Stimulated activated CD4-positive, alpha-beta T cell treated with anti-CD3 and anti-CD28 coated beads, TNF-alpha, amount 100 ng/mL, for 1 hour (primary cell): ENCODE measurements around the gene RUFY4.

Experiments used
- DNase-seq, 3 donors: peaks; one replicate each; pipeline ENCODE4 v3.0.0-alpha.2; 2020; ENCODE audit warnings: low read depth in 3 of 3, low spot score in 1 of 3

Gene RUFY4

GRCh38 chr2:218138047-218138446 is 69.0 kb downstream of the RUFY4 start:
- no peak for DNase-seq
